ENCODE measurements around the gene GAB2. TPM values are rescaled to one million over a fixed set of nuclear protein-coding genes. Genes with fewer than 3 reads are reported as not detected.

The GAB2 gene
- total RNA-seq, 1 donor from 2014 or later = 27.0 TPM

GRCh38 chr11:78208257-78209165, 209.1 kb downstream of the GAB2 start:
- no peak for DNase-seq (ENCODE audit: low spot score)

GRCh38 chr11:78207532-78208256, 209.9 kb downstream of the GAB2 start:
- no peak for DNase-seq (ENCODE audit: low spot score)

DNA sequence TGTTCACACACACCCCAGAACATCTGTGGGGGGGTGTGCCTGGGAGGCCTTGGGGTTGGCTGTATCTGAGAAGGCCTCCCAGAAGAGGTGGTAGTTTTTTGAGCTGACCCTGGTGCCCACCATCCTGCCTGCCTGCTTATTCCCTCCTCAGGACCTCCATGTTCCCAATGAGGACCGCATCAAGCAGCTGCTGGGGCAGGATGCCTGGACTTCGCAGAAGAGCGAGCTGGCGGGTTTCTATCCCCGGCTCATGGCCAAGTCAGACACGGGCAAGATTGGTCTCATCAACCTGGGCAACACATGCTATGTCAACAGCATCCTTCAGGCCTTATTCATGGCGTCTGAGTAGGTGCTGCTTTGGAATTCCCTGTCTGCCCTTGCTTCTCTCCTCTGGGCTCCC, 211.9 kb downstream of the GAB2 start:
- no peak for DNase-seq (ENCODE audit: low spot score)

DNA sequence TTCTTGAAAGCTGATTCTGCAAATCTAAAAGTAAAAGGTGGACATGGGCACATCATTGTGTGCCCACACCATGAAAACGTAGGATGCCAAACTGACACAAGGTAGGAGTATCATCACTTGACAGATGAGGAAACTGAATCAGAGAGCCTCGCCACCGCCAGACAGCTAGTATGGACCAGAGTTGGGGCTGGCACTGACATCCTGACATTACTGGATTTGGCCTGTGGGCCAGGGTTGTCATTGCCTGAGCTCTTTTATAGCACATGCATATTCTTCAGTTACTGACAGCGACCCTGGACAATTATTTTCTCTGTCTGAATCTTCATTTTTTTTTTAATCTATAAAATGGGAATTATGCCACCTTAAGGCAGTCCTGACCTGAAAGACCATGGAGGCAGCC, 212.4 kb downstream of the GAB2 start:
- no peak for DNase-seq (ENCODE audit: low spot score)

DNA sequence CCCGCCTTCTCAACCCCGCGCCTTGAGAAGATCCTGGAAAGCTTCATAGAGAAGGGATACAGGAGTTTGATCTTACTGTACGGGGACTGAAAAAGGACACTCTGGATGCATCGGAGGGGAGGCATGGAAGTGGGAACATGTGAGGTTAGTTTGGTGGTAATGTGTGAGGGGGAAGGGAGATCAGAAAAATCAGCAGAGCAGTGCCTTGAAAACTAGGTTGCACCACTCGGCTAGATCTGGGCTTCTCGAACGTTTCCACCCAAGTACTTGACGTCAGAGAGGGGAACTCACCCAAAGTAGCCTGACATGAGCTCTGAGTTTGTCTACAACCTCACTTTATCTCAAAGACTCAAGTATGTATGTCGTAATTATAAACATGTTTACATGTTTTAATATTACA, 214.4 kb downstream of the GAB2 start:
- DNase-seq (ENCODE audit: low spot score) = no peak

DNA sequence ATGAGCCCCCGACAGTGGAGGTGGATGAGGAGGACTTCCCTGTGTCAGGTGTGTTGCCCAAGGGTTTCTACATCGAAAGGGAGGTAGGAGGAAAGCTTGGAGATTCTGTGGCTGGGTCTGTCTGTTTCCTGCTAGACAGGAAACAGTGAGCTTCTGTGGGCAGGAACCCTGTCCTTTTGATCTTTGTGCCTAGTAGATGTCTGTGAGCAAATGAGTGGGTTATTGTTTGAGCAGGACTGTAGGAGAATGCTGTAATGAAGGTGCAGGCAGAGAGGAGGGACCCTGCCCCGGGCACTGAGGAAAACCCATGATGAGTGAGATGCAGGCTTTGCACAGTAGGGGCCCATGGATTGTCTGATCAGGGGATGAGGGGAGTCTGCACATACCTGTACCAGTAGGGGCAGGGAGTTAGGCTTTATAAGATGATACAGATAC, 214.9 kb downstream of the GAB2 start:
- DNase-seq (ENCODE audit: low spot score) = no peak

DNA sequence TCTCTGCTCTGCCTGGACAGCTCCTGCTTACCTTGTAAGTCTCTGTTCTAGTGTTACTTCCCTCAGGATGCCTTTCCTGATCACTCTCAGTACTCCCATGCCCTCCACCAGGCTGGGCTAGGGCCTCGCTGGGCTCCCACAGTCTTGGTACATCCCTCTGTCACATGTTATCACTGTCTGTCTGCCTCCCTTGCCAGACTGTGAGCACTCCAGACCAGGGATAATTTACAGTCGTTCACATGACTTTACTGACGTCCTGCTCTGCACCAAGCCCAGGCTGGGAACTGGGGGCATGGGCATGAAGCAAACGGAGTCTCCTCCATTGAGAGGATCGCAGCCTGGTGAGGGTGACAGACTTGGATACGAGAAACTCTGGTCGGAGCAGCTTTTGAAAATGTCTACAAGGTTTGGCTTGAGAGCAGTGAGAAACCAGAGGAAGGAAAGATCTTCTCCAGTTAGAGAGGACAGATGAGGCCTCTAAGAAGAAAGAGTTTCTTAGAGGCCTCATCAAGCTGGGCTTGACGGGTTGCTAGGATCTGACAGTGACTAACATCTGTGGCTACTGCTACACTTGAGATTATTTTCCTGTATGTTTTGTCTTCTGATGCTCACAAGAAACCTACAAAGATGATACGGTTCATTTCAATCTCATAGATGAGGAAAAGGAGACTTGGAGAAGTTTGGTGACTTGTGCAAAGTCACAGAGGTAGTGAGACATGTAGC, 216.4 kb downstream of the GAB2 start:
- DNase-seq (ENCODE audit: low spot score) = no peak

DNA sequence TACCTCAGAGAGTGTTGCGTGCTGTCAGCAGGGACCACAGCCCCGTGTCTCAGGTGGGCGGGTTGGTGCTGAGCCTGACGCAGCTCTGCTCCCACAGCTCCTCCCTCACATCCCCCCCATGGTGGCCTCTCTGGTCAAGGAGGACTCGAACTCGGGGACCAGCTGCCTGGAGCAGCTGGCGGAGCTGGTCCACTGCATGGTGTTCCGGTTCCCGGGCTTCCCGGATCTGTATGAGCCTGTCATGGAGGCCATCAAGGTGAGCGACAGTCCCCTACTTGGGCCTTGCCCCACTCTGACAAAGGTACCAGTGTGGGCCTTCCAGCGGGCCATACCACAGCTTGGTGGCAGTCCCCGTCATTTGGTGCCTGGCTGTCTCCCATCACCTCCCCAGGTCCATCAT, 217.1 kb downstream of the GAB2 start:
- DNase-seq (ENCODE audit: low spot score) = no peak

DNA sequence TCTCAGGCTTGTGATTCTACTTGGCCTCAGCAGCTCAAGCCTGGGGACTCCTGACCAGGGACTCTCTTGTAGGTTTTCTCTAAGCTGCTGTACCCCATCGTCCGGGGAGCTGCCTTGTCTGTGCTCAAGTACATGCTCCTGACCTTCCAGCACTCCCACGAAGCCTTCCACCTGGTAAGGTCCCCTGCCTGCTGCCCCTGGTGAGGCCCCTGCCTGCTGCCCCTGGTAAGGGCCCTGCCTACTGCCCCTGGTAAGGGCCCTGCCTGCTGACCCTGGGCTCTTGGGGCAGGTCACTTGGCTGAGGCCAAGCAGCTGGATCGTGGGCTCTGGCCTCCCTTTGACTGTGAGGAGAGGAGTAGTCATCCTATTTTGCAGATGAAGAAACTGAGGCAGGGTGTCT, 217.6 kb downstream of the GAB2 start:
- no peak for DNase-seq (ENCODE audit: low spot score)

GRCh38 chr11:78199653-78200015, 218.0 kb downstream of the GAB2 start:
- no peak for DNase-seq (ENCODE audit: low spot score)

GRCh38 chr11:78199015-78199652, 218.5 kb downstream of the GAB2 start:
- DNase-seq (ENCODE audit: low spot score) = no peak

DNA sequence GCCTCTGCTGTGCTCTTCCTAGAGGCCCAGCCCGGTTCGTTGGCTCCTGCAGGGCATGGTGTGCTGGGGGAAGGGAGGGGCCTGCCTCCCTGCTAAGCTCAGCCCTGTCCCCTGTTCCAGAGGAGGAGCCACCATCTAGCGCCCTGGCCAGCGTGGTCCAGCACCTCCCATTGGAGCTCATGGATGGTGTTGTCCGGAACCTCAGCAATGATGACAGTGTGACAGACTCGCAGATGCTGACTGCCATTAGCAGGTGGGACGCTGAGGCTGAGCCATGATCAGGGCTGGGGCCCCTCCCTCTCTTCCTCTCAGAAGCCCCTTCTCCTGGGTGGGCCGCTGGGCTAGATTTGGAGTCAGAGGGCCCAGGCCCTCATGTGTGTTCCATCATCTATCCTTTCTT, 219.8 kb downstream of the GAB2 start:
- no peak for DNase-seq (ENCODE audit: low spot score)

- DNase-seq (ENCODE audit: low spot score) = no peak
Measured at GRCh38 chr11:78196661-78197091, 220.9 kb downstream of the GAB2 start.

- DNase-seq (ENCODE audit: low spot score) = no peak
Measured at GRCh38 chr11:78195917-78196560, 221.6 kb downstream of the GAB2 start.

- DNase-seq (ENCODE audit: low spot score) = no peak
Measured at GRCh38 chr11:78194490-78194889, 223.1 kb downstream of the GAB2 start.

- no peak for DNase-seq (ENCODE audit: low spot score)
Measured at GRCh38 chr11:78193806-78194205, 223.8 kb downstream of the GAB2 start.

GRCh38 chr11:78192911-78193351, 224.7 kb downstream of the GAB2 start:
- DNase-seq (ENCODE audit: low spot score) = no peak

DNA sequence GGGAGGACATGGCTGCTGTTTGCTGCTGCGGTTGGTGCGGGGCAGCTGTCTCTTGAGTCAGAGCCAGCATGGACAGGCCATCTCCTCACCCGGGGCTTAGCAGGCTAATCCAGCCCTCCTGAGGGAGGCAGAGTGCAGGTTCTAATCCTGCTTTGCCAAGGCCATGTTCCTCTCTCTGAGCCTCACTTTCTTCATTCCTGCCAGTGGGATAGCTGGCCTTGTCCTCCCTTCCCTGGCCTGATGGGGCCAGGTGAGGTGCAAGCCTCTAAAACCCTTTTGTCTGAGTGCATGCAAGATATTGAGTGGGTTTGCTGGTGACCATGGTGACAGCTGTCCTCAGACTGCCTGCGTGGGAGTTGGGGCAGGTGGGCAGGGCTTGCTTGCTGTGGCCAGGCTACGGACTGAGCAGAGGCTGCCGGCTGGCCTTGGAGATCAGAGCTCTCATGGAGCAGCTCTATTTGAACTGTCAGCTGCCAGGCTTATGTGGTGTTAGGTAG, 225.3 kb downstream of the GAB2 start:
- no peak for DNase-seq (ENCODE audit: low spot score)

- DNase-seq (ENCODE audit: low spot score) = no peak
Measured at GRCh38 chr11:78190871-78191538, 226.6 kb downstream of the GAB2 start.

DNA sequence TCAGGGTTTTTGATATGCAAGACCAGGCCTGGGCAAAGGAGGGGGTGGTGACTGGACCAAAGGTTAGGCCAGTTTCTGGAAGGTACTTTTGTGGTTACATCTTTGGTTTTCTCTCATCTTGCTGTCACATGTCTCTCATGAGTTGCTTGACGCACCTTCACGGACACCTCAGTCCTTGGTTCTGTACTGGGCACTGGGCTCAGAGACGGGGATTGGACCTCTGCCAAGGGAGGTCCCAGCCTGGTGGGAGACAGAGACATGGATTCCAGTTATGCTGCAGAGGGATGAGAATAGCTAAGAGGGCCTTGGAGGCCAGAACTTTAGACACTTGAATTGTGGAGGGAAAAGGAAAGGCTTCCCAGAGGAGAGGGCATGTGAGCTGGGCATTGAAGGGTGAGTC, 227.2 kb downstream of the GAB2 start:
- DNase-seq (ENCODE audit: low spot score) = no peak
